Osteocyte (in vitro differentiated cells): ENCODE data around the gene DNAJB2. TPM values are rescaled to one million over a fixed set of nuclear protein-coding genes. Genes with fewer than 3 reads are reported as not detected.
"Not testable (repeated sequence)": the region's sequence is repeated elsewhere in the genome, so short reads cannot be mapped to it uniquely, and the experiment has no call there.

Experiments
- DNase-seq: peaks from one replicate; pipeline ENCODE4 v3.0.0; 2021; ENCODE audit warnings: mixed read lengths; ENCODE audit not compliant: unreplicated experiment; ENCODE audit errors: extremely low spot score
- H3K27ac Mint-ChIP-seq: one replicate; pipeline ENCODE4 v1.8.0; 2021; ENCODE audit warnings: mild to moderate bottlenecking, mixed read lengths; ENCODE audit not compliant: unreplicated experiment
- H3K27me3 Mint-ChIP-seq: one replicate; pipeline ENCODE4 v1.8.0; 2021; ENCODE audit warnings: mixed read lengths; ENCODE audit not compliant: unreplicated experiment
- H3K36me3 Mint-ChIP-seq: one replicate; pipeline ENCODE4 v1.8.0; 2021; ENCODE audit warnings: mixed read lengths; ENCODE audit not compliant: unreplicated experiment
- H3K4me1 Mint-ChIP-seq: one replicate; pipeline ENCODE4 v1.8.0; 2021; ENCODE audit warnings: mixed read lengths; ENCODE audit not compliant: unreplicated experiment
- H3K4me3 Mint-ChIP-seq: one replicate; pipeline ENCODE4 v1.8.0; 2021; ENCODE audit warnings: mild to moderate bottlenecking, moderate library complexity, mixed read lengths; ENCODE audit not compliant: unreplicated experiment
- H3K9me3 Mint-ChIP-seq: one replicate; pipeline ENCODE4 v1.8.0; 2021; ENCODE audit warnings: mixed read lengths; ENCODE audit not compliant: unreplicated experiment
- total RNA-seq: library from RNA; stranded (reverse); gene quantifications from 2 replicates; pipeline ENCODE4 v1.2.1, GENCODE V29; 2021
- TF ChIP-seq, protein P1 (sequence below): fragments of 200-600 bp; sonication (generic); IDR thresholded peaks from 2 replicates; pipeline ENCODE4 v1.5.0; 2021; ENCODE audit warnings: antibody characterized with exemption, mild to moderate bottlenecking, moderate library complexity

The DNAJB2 gene
- total RNA-seq, 1 donor from 2014 or later, result 43.3 TPM

DNA sequence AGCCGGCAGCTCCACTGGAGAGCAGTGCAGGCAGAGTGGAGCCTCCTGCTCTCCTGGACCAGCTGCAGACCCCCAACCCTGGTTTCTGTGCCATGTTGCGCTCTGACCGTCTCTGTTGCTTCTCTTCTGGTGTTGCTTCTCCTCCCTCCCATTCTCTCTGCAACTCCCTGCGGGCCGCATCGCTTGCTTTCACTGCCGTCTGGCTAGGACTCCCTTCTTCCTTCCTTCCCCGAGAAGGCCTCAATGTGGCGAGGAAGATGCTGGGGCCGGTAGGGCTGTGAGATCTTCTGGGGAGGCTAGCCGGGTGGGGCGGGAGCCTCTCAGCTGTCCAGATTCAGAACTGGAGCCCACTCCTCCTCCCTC lies 6.2 kb downstream of the DNAJB2 start:
- H3K4me3 Mint-ChIP-seq, result no peak overlapping the region
- no peaks in the 10 kb centered on the region for H3K9me3 Mint-ChIP-seq
- DNase-seq, result no peak
- H3K4me1 Mint-ChIP-seq, result peaks cover 30% of the 10 kb centered on the region
- H3K27ac Mint-ChIP-seq, result peak overlapping the region; percentile 65
- H3K27me3 Mint-ChIP-seq, result no peaks in the 10 kb centered on the region
- peaks cover 8% of the 10 kb centered on the region for H3K36me3 Mint-ChIP-seq
- TF ChIP-seq, protein P1, sequence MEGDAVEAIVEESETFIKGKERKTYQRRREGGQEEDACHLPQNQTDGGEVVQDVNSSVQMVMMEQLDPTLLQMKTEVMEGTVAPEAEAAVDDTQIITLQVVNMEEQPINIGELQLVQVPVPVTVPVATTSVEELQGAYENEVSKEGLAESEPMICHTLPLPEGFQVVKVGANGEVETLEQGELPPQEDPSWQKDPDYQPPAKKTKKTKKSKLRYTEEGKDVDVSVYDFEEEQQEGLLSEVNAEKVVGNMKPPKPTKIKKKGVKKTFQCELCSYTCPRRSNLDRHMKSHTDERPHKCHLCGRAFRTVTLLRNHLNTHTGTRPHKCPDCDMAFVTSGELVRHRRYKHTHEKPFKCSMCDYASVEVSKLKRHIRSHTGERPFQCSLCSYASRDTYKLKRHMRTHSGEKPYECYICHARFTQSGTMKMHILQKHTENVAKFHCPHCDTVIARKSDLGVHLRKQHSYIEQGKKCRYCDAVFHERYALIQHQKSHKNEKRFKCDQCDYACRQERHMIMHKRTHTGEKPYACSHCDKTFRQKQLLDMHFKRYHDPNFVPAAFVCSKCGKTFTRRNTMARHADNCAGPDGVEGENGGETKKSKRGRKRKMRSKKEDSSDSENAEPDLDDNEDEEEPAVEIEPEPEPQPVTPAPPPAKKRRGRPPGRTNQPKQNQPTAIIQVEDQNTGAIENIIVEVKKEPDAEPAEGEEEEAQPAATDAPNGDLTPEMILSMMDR, result no peak

DNA sequence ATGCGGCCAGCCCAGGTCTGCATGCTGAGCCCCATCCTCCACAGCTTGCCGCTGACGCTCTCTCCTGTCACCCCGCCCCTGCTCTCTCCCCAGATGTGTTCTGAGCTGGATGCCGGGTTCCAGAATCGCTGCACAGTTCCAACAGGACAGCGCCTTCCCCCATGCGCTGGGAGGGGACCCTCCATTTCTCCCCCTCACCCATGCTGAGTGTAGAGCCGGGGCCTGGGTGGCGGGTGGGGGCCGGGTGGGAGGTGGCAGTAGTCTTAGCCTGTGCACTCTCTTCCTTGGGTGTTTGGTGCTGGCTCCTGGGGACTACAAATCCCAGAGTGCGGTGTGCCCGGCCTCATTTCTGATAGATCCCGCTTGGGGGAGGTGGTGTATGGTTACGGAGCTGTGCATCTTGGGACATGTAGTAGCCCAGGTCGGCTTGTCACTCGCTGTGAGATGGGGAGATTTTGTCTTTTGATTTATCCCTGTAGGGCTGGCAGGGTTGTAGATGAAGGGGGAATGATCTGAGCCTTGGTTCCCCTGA lies 6.8 kb downstream of the DNAJB2 start:
- TF ChIP-seq, protein P1, result no peak
- H3K4me3 Mint-ChIP-seq, result no peak overlapping the region
- H3K27me3 Mint-ChIP-seq, result no peaks in the 10 kb centered on the region
- no peak for DNase-seq
- no peaks in the 10 kb centered on the region for H3K9me3 Mint-ChIP-seq
- H3K27ac Mint-ChIP-seq, result peak overlapping the region; percentile 86
- peaks cover 29% of the 10 kb centered on the region for H3K4me1 Mint-ChIP-seq
- H3K36me3 Mint-ChIP-seq, result peaks cover 8% of the 10 kb centered on the region

DNA sequence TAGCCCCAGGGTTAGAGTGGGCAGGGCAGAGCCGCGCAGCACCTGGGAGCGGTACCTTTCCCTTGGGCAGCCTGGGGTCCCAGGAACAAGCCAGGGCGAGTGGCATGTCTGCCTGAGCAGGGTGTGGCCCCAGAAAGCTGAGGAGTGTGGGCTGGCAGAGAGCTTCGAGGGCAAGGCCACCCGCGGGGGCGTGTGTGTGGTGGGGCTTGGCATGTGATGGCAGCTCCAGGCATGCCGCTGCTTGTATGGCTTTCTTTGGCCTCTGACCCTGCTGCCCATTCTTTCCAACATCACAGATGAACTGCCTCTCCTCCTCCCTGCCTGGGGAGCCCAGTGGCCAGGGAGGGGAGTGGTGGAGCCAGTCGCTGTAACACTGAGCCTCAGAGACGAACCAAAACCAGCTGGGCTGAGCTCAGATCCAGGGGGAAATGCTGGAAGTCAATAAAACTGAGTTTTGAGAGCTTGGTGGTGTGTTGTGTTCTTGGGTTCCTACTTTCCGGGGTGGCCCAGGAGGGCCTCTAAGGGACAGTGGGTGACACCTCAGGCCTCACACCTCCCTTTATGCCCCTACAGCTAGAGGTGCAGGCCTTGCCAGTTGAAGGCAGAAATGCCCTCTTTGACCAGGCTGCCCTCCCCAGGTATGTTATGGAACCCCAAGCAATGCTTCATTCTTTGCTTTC lies 7.4 kb downstream of the DNAJB2 start:
- no peak overlapping the region for H3K4me3 Mint-ChIP-seq

GRCh38 chr2:219287116-219287440 lies 7.9 kb downstream of the DNAJB2 start:
- H3K27ac Mint-ChIP-seq, DNase-seq, H3K27me3 Mint-ChIP-seq, H3K9me3 Mint-ChIP-seq, H3K4me3 Mint-ChIP-seq, H3K36me3 Mint-ChIP-seq: not testable (repeated sequence)
- H3K4me1 Mint-ChIP-seq, result peaks cover 29% of the 10 kb centered on the region

More for the DNA sequence above, 7.4 kb downstream of the DNAJB2 start:
- peaks cover 29% of the 10 kb centered on the region for H3K4me1 Mint-ChIP-seq
- peaks cover 8% of the 10 kb centered on the region for H3K36me3 Mint-ChIP-seq
- H3K9me3 Mint-ChIP-seq, result no peaks in the 10 kb centered on the region
- H3K27me3 Mint-ChIP-seq, result no peaks in the 10 kb centered on the region
- H3K27ac Mint-ChIP-seq, result peak overlapping the region; percentile 86
- TF ChIP-seq, protein P1, result no peak
- DNase-seq, result no peak

DNA sequence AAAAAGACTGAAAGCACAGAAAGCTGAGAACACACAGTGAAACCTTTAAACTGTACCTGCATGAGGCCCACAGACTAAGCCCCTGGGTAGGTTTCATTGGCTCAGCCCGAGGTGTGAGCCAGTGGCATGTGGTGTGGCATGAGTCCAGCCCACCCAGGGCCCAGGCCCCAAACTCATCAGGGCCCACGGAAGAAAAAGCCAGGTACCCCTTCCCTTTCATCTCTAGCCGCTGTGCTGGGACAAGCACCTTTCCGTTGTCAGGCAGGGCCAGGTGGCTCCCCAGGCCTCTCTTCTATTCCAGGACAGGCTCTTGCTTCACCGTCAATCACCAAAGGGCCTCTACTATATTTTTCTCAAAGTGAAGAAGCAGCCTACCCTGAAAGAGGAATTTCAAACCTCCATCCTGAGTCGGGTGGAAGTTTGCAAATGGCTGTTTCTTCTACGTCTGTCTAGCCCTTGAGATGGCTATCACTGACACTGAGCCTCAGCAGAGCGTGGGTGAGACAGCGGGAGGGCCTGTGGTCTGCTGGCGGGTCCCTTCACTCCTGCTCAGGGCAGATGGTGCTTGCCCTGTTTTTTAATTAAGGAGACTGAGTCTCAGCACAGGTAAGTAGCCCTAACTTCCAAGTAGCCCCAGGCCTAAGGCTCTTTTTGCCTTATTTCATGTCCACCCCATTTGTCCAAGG lies 8.6 kb downstream of the DNAJB2 start:
- H3K4me1 Mint-ChIP-seq, result peaks cover 29% of the 10 kb centered on the region
- H3K27ac Mint-ChIP-seq, result no peak overlapping the region
- H3K4me3 Mint-ChIP-seq, result no peak overlapping the region
- no peaks in the 10 kb centered on the region for H3K27me3 Mint-ChIP-seq
- H3K9me3 Mint-ChIP-seq, result no peaks in the 10 kb centered on the region
- TF ChIP-seq, protein P1, result no peak
- DNase-seq, result no peak
- peaks cover 6% of the 10 kb centered on the region for H3K36me3 Mint-ChIP-seq
